ENCODE results near the gene ARL6IP1.
A peak's percentile ranks its signal among the peaks of the same experiment; 100 is the strongest.

The ARL6IP1 gene

DNA sequence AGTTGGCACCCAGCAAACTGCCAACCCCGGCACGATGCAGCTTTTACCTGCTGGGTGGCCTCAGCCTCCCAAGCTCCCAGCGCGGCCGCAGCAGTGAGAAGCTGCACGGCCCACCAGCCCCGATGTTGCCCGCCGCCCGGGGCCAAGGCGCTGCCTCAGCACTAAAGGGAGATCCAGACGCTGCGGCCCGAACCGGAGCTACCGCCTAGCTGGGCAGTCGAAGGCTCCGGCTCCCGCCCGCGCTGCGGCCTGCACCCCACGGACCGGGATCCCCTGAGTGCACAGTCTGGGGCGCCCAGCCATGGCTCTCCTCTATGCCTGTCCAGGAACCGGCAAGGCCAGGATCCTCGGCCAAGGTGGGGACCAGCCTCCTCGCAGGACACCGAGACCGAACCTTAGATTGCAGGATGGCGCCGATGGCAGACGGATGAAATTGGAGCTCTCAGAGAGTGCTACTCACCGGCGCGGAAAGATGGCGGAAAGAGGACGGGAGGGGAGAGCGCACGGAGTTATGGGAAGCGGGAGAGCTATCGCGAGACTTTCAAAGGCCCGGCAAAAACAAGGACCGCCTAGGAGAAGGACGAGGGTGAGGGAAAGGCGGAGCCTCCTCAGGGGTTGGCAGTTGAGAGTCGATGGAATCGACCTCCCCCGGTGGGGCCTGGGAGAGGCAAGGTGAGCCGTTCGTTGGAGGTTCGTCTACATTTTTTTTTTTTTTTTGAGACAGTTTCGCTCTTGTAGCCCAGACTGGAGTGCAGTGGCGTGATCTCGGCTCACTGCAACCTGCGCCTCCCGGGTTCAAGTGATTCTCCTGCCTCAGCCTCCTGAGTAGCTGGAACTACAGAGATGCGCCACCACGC, 11.3 kb downstream of the ARL6IP1 start, which contains the start of gene RPS15A (continued):
- TF ChIP-seq ZNF747 (tag by site-specific recombination; IDR thresholded peaks at IDR 0.05) (no peak), ZNF623 (tag by site-specific recombination; IDR thresholded peaks at IDR 0.05) (no peak)

DNA sequence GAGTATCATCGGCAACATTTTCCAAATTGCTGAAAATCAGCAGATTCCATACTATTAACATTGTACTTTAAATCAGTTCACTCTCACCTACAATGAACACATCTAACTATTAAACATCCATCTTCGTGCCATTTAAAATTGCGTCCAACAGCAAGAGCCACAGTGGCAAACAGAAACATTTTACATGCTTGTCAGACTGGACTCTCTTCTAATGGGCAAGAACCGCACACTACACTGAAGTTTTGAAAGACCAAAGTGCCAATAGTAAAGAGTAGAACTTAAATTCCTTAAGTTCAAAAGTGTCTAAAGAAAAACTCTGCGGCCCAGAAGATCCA, 11.9 kb downstream of the ARL6IP1 start:
- H3K9me3 ChIP-seq (ENCODE audit: control insufficient read depth, insufficient read depth, low read depth, low read length), result no peaks in the 10 kb centered on the region
- H3K27ac ChIP-seq (ENCODE audit: extremely low read depth, low read depth, low read length), result peak overlapping the region; percentile 99
- peak overlapping the region; percentile 66 for H3K4me3 ChIP-seq (ENCODE audit: low read depth, low read length)
- TF ChIP-seq ZNF610 (tag by site-specific recombination; IDR thresholded peaks at IDR 0.05; ENCODE audit: borderline replicate concordance) (no peak), ZNF366 (tag by site-specific recombination; conservative IDR thresholded peaks at IDR 0.05) (no peak), ZNF654 (tag by site-specific recombination; IDR thresholded peaks at IDR 0.05; ENCODE audit: low read depth) (no peak), ZFP37 (tag by site-specific recombination; IDR thresholded peaks at IDR 0.05) (no peak), ZNF335 (tag by site-specific recombination; conservative IDR thresholded peaks at IDR 0.05) (no peak), ZNF248 (tag by site-specific recombination; IDR thresholded peaks at IDR 0.05) (no peak)
- TF ChIP-seq, protein P1, sequence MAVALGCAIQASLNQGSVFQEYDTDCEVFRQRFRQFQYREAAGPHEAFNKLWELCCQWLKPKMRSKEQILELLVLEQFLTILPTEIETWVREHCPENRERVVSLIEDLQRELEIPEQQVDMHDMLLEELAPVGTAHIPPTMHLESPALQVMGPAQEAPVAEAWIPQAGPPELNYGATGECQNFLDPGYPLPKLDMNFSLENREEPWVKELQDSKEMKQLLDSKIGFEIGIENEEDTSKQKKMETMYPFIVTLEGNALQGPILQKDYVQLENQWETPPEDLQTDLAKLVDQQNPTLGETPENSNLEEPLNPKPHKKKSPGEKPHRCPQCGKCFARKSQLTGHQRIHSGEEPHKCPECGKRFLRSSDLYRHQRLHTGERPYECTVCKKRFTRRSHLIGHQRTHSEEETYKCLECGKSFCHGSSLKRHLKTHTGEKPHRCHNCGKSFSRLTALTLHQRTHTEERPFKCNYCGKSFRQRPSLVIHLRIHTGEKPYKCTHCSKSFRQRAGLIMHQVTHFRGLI (tag by site-specific recombination; IDR thresholded peaks at IDR 0.05), result no peak
- ChIA-PET POLR2A (interaction anchor here (1.0 to 10.4 kb wide), 4 partner anchors 13 to 766 kb away, joined by 3 to 329 read pairs (median 4); partner anchors contain the start of genes ARL6IP1 and VPS35L), CTCF (interaction anchor here (2.1 kb wide), 1 partner anchor 12 kb away, joined by 8 read pairs; the partner anchor contains the start of gene ARL6IP1)
- H3K36me3 ChIP-seq (ENCODE audit: control insufficient read depth in 2 of 2, insufficient read depth in 1 of 2, low read length in 2 of 2), result peaks cover 46 to 79% of the 10 kb centered on the region in 2 experiments
- peaks cover 4% of the 10 kb centered on the region; the same call in 1 of the 2 replicates for H3K4me1 ChIP-seq (ENCODE audit: control insufficient read depth, insufficient read depth, low read length)

DNA sequence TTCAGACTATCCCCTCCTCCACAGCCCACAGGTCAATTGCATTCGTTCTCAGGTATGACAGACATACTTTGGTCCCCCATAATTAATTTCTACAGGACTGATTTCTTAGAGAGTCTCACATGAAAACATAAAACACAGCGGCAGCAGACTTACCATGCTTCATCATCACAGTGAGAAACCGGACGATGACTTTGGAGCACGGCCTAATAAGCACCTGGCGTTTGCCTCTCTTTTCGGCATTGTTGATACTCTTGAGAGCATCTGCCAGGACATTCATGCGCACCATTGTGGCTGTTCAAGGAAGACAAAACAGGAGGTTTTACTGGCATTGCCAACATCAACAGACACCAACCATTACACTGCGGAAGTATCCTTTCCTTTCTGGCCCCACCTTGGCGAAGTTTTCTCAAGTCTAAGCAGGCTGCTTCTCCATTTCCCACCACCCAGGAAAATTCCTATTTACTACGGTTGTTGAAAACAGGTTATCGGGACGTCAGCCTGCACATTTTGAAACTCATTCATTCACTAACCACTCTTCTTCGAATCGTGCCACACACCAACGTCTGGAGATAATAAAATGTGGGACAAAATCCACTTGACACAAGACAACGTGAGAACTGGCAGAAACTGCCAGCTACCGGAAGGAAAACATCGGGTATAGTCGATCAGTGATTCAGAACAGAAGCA, 12.4 kb downstream of the ARL6IP1 start:
- Histone ChIP-seq H3K27ac (ENCODE audit: extremely low read depth, low read depth, low read length) (peak overlapping the region; percentile 99; the same call in 1 of the 2 replicates), H3K9me3 (ENCODE audit: control insufficient read depth, insufficient read depth, low read depth, low read length) (no peaks in the 10 kb centered on the region), H3K36me3 (ENCODE audit: control insufficient read depth in 2 of 2, insufficient read depth in 1 of 2, low read length in 2 of 2) (peaks cover 46 to 79% of the 10 kb centered on the region in 2 experiments), H3K4me1 (ENCODE audit: control insufficient read depth, insufficient read depth, low read length) (peaks cover 4% of the 10 kb centered on the region; the same call in 1 of the 2 replicates), H3K4me3 (ENCODE audit: low read depth, low read length) (peak overlapping the region; percentile 66)
- TF ChIP-seq ZNF292 (tag by site-specific recombination; IDR thresholded peaks at IDR 0.05; ENCODE audit: borderline replicate concordance, low read depth) (no peak), ZNF133 (tag by site-specific recombination; IDR thresholded peaks at IDR 0.05) (no peak), ZNF549 (tag by site-specific recombination; IDR thresholded peaks at IDR 0.05) (no peak), ZNF223 (tag by site-specific recombination; IDR thresholded peaks at IDR 0.05) (no peak), ZNF792 (tag by site-specific recombination; IDR thresholded peaks at IDR 0.05) (no peak), ZBTB17 (tag by site-specific recombination; IDR thresholded peaks at IDR 0.05) (no peak), ZNF10 (tag by site-specific recombination; IDR thresholded peaks at IDR 0.05) (no peak), SETDB1 (IDR thresholded peaks at IDR 0.05; ENCODE audit: insufficient read length, low read length) (no peak), ZNF76 (tag by site-specific recombination; IDR thresholded peaks at IDR 0.05; ENCODE audit: borderline replicate concordance, low read depth) (no peak), ZBTB7A (tag by site-specific recombination; IDR thresholded peaks at IDR 0.05; ENCODE audit: low read depth) (no peak)
- TF ChIP-seq, protein P2, sequence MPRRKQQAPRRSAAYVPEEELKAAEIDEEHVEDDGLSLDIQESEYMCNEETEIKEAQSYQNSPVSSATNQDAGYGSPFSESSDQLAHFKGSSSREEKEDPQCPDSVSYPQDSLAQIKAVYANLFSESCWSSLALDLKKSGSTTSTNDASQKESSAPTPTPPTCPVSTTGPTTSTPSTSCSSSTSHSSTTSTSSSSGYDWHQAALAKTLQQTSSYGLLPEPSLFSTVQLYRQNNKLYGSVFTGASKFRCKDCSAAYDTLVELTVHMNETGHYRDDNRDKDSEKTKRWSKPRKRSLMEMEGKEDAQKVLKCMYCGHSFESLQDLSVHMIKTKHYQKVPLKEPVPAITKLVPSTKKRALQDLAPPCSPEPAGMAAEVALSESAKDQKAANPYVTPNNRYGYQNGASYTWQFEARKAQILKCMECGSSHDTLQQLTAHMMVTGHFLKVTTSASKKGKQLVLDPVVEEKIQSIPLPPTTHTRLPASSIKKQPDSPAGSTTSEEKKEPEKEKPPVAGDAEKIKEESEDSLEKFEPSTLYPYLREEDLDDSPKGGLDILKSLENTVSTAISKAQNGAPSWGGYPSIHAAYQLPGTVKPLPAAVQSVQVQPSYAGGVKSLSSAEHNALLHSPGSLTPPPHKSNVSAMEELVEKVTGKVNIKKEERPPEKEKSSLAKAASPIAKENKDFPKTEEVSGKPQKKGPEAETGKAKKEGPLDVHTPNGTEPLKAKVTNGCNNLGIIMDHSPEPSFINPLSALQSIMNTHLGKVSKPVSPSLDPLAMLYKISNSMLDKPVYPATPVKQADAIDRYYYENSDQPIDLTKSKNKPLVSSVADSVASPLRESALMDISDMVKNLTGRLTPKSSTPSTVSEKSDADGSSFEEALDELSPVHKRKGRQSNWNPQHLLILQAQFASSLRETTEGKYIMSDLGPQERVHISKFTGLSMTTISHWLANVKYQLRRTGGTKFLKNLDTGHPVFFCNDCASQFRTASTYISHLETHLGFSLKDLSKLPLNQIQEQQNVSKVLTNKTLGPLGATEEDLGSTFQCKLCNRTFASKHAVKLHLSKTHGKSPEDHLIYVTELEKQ (tag by site-specific recombination; IDR thresholded peaks at IDR 0.05; ENCODE audit: borderline replicate concordance), result no peak
- TF ChIP-seq, protein P3, sequence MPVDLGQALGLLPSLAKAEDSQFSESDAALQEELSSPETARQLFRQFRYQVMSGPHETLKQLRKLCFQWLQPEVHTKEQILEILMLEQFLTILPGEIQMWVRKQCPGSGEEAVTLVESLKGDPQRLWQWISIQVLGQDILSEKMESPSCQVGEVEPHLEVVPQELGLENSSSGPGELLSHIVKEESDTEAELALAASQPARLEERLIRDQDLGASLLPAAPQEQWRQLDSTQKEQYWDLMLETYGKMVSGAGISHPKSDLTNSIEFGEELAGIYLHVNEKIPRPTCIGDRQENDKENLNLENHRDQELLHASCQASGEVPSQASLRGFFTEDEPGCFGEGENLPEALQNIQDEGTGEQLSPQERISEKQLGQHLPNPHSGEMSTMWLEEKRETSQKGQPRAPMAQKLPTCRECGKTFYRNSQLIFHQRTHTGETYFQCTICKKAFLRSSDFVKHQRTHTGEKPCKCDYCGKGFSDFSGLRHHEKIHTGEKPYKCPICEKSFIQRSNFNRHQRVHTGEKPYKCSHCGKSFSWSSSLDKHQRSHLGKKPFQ (tag by site-specific recombination; IDR thresholded peaks at IDR 0.05), result no peak
- TF ChIP-seq, protein P4, sequence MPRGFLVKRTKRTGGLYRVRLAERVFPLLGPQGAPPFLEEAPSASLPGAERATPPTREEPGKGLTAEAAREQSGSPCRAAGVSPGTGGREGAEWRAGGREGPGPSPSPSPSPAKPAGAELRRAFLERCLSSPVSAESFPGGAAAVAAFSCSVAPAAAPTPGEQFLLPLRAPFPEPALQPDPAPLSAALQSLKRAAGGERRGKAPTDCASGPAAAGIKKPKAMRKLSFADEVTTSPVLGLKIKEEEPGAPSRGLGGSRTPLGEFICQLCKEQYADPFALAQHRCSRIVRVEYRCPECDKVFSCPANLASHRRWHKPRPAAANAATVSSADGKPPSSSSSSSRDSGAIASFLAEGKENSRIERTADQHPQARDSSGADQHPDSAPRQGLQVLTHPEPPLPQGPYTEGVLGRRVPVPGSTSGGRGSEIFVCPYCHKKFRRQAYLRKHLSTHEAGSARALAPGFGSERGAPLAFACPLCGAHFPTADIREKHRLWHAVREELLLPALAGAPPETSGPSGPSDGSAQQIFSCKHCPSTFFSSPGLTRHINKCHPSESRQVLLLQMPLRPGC (tag by site-specific recombination; IDR thresholded peaks at IDR 0.05), result no peak
- ChIA-PET CTCF (interaction anchor here (0.5 to 1.0 kb wide), 2 partner anchors 12 to 732 kb away, joined by 3 to 4 read pairs; partner anchors contain the start of gene ARL6IP1), POLR2A (interaction anchor here (10.4 kb wide), 1 partner anchor 13 kb away, joined by 329 read pairs; the partner anchor contains the start of gene ARL6IP1)
